ENCODE results near the gene PRRX2. TPM values are rescaled to one million over a fixed set of nuclear protein-coding genes. Genes with fewer than 3 reads are reported as not detected.

PRRX2 gene
- total RNA-seq, 6 donors from 2014 or later = 0.61 to 5.8 (median 1.3) TPM; not detected in 3

DNA sequence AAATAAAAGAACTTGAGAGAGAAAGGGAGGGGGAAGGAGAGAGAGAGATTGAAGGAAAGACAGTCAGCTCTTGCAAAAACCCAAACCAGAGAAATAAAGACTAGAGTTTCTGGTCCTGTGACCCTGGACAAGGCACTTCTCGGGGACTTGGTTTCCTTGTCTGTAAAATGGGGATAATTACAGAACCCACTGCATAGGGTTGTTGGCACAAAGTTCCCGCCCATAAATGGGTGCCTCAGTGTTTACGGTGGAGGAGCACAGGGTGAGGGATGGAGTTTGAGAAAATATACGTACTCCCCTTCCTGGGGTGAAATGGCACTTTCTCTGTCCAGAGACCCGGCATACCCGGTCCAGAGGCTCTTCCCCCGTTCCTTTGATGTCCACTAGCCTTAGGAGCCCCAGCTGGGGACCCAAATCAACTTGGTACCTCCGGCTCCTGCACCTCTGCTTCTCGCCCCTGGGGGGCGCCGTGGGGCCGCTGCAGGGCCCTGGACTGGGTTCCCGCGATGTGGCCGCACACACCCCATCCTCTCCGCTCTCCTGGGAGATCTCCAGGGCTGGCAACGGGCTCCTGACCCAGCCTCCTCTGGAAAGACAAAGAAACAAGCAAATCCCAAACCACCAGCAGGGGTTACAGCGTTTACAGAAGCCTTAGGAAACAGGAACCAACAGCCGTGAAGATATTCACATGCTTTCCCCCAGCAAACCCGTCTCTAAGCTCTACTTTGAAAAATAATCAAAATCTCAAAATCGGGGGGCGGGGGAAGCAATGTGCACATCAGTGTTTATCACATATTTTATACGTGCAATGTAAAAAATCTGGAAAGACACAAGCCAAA is 61.1 kb downstream of the PRRX2 start:
- Histone ChIP-seq H3K27ac (no peak overlapping the region), H3K27me3 (no peaks in the 10 kb centered on the region), H3K36me3 (no peaks in the 10 kb centered on the region), H3K4me3 (no peak overlapping the region), H3K9me3 (no peaks in the 10 kb centered on the region), H3K4me1 (peaks cover 0 to 8% (median 6%) of the 10 kb centered on the region in 4 donors)
- peak; percentile 88 to 93 for ATAC-seq (ENCODE audit: low FRiP score in 2 of 2)
- 30 to 44% methylated on average over 11 to 17 of the region's 23 CpGs for WGBS, 2 donors
- TF ChIP-seq, protein P1, sequence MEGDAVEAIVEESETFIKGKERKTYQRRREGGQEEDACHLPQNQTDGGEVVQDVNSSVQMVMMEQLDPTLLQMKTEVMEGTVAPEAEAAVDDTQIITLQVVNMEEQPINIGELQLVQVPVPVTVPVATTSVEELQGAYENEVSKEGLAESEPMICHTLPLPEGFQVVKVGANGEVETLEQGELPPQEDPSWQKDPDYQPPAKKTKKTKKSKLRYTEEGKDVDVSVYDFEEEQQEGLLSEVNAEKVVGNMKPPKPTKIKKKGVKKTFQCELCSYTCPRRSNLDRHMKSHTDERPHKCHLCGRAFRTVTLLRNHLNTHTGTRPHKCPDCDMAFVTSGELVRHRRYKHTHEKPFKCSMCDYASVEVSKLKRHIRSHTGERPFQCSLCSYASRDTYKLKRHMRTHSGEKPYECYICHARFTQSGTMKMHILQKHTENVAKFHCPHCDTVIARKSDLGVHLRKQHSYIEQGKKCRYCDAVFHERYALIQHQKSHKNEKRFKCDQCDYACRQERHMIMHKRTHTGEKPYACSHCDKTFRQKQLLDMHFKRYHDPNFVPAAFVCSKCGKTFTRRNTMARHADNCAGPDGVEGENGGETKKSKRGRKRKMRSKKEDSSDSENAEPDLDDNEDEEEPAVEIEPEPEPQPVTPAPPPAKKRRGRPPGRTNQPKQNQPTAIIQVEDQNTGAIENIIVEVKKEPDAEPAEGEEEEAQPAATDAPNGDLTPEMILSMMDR (IDR thresholded peaks at IDR 0.05) = peak; percentile 71 to 88 (median 79)
- TF ChIP-seq EP300 (IDR thresholded peaks at IDR 0.05) (no peak), POLR2AphosphoS5 (IDR thresholded peaks at IDR 0.05) (no peak)
- DNase-seq = peak; percentile 63 to 90

- WGBS, 2 donors = 92 to 93% methylated on average over 7 of the region's 7 CpGs
- Histone ChIP-seq H3K27me3 (no peaks in the 10 kb centered on the region), H3K9me3 (no peaks in the 10 kb centered on the region), H3K36me3 (no peaks in the 10 kb centered on the region), H3K4me3 (no peak overlapping the region), H3K4me1 (peaks cover 0 to 8% (median 6%) of the 10 kb centered on the region in 4 donors), H3K27ac (no peak overlapping the region)
- DNase-seq (no peak), ATAC-seq (ENCODE audit: low FRiP score in 2 of 2) (no peak)
- TF ChIP-seq, protein P1 (IDR thresholded peaks at IDR 0.05) = no peak
- TF ChIP-seq POLR2A (IDR thresholded peaks at IDR 0.05) = no peak
- TF ChIP-seq POLR2AphosphoS5 (IDR thresholded peaks at IDR 0.05) = no peak
- no peak for TF ChIP-seq EP300 (IDR thresholded peaks at IDR 0.05)
Observed at GRCh38 chr9:129728744-129729143, 63.3 kb downstream of the PRRX2 start.

DNA sequence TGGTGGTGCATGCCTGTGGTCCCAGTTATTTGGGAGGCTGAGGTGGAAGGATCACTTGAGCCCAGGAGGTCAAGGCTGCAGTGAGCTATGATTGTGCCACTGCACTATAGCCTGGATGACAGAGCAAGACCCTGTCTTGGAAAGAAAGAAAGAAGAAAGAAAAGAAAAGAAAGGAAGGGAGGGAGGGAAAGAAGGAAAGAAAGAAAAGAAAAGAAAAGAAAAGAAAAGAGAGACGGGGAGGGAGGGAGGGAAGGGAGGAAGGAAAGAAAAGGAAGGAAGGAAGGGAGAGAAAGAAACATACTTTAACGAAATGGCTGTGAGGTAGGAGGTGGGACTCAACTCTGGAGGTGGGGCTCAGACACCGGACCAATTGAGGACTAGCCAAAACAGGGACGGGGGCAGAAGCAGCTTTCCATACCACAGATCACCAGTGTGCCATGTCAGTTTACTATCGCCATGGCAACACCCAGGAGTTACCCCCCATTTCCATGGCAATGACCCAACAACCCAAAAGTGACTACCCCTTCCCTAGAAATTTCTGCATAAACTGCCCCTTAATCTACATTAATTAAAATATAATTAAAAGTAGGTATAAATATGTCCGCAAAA is 66.1 kb downstream of the PRRX2 start:
- H3K36me3 ChIP-seq = no peaks in the 10 kb centered on the region
- DNase-seq (no peak), ATAC-seq (ENCODE audit: low FRiP score in 2 of 2) (no peak)
- H3K9me3 ChIP-seq = no peaks in the 10 kb centered on the region
- TF ChIP-seq EP300 (IDR thresholded peaks at IDR 0.05) (no peak), POLR2AphosphoS5 (IDR thresholded peaks at IDR 0.05) (no peak), POLR2A (IDR thresholded peaks at IDR 0.05) (no peak)
- TF ChIP-seq, protein P1 (IDR thresholded peaks at IDR 0.05) = no peak
- peaks cover 0 to 4% (median 3%) of the 10 kb centered on the region in 4 donors for H3K4me1 ChIP-seq
- no peak overlapping the region for H3K27ac ChIP-seq
- 43 to 47% methylated on average over 6 of the region's 6 CpGs for WGBS, 2 donors
- H3K4me3 ChIP-seq = no peak overlapping the region
- no peaks in the 10 kb centered on the region for H3K27me3 ChIP-seq

GRCh38 chr9:129732100-129732499 is 66.7 kb downstream of the PRRX2 start:
- DNase-seq (no peak), ATAC-seq (ENCODE audit: low FRiP score in 2 of 2) (no peak)
- H3K36me3 ChIP-seq = no peaks in the 10 kb centered on the region
- TF ChIP-seq POLR2AphosphoS5 (IDR thresholded peaks at IDR 0.05) (no peak), POLR2A (IDR thresholded peaks at IDR 0.05) (no peak), EP300 (IDR thresholded peaks at IDR 0.05) (no peak)
- TF ChIP-seq, protein P1 (IDR thresholded peaks at IDR 0.05) = no peak
- H3K4me1 ChIP-seq = no peaks in the 10 kb centered on the region
- H3K4me3 ChIP-seq = no peak overlapping the region
- H3K27me3 ChIP-seq = no peaks in the 10 kb centered on the region
- H3K9me3 ChIP-seq = no peaks in the 10 kb centered on the region
- H3K27ac ChIP-seq = no peak overlapping the region
- 58 to 61% methylated on average over 10 of the region's 10 CpGs for WGBS, 2 donors

Data from upper lobe of left lung (tissue), 6 donors.